Keratinocyte (primary cell): ENCODE measurements around the gene CUL1. TPM values are rescaled to one million over a fixed set of nuclear protein-coding genes. Genes with fewer than 3 reads are reported as not detected.

Experiments
- DNase-seq: peaks from one replicate; pipeline ENCODE4 v3.0.0-alpha.2; 2011; ENCODE audit warnings: low read depth, missing footprints, low spot score
- FAIRE-seq: peaks from 2 replicates; lab custom pipeline; 2011; peaks lifted over from hg19 to GRCh38; lab: Jason Lieb, UNC
- H2AFZ ChIP-seq: 2 replicates; pipeline ENCODE4 v1.6.0; 2012; ENCODE audit warnings: low read length, control low read depth, inconsistent platforms; ENCODE audit not compliant: control insufficient read depth
- H3K27ac ChIP-seq: 2 replicates; pipeline ENCODE4 v1.5.1; 2011; ENCODE audit warnings: low read length; ENCODE audit not compliant: control insufficient read depth, insufficient read depth
- H3K27me3 ChIP-seq: 3 replicates; pipeline ENCODE4 v1.6.0; 2011; ENCODE audit warnings: low read length; ENCODE audit not compliant: control insufficient read depth, insufficient read depth; ENCODE audit errors: extremely low read depth
- H3K36me3 ChIP-seq, 2 experiments: 2 replicates in 1 of 2; 3 replicates in 1 of 2; pipeline ENCODE4 v1.5.1; 2011; ENCODE audit warnings: low read length in 2 of 2, mild to moderate bottlenecking in 1 of 2; ENCODE audit not compliant: control insufficient read depth in 2 of 2, insufficient read depth in 2 of 2; ENCODE audit errors: extremely low read depth in 1 of 2
- H3K4me1 ChIP-seq: 3 replicates; pipeline ENCODE4 v1.5.1; 2011; ENCODE audit warnings: low read length; ENCODE audit not compliant: control insufficient read depth, insufficient read depth; ENCODE audit errors: extremely low read depth
- H3K4me2 ChIP-seq: 3 replicates; pipeline ENCODE4 v1.6.0; 2011; ENCODE audit warnings: low read depth, low read length; ENCODE audit not compliant: control insufficient read depth, insufficient read depth; ENCODE audit errors: extremely low read depth
- H3K4me3 ChIP-seq, 3 experiments: fragments of 200-600 bp in 1 of 3; sonication (generic) in 1 of 3; 2 replicates in 2 of 3; 3 replicates in 1 of 3; pipeline ENCODE4 v1.5.1; 2011 to 2016; ENCODE audit warnings: low read length in 3 of 3, mild to moderate bottlenecking in 3 of 3, control low read depth in 2 of 3, inconsistent platforms in 1 of 3, low read depth in 1 of 3, mixed read lengths in 1 of 3, mixed run types in 1 of 3, moderate library complexity in 1 of 3; ENCODE audit not compliant: control insufficient read depth in 2 of 3, insufficient read depth in 2 of 3; ENCODE audit errors: extremely low read depth in 1 of 3
- H3K79me2 ChIP-seq: 2 replicates; pipeline ENCODE4 v1.6.0; 2012; ENCODE audit warnings: low read length; ENCODE audit not compliant: control insufficient read depth, insufficient read depth
- H3K9ac ChIP-seq: 3 replicates; pipeline ENCODE4 v1.6.0; 2011; ENCODE audit warnings: low read length; ENCODE audit not compliant: control insufficient read depth, insufficient read depth; ENCODE audit errors: extremely low read depth
- H3K9me1 ChIP-seq: 3 replicates; pipeline ENCODE4 v1.6.0; 2011; ENCODE audit warnings: low read length; ENCODE audit not compliant: control insufficient read depth, insufficient read depth; ENCODE audit errors: extremely low read depth
- H3K9me3 ChIP-seq: 2 replicates; pipeline ENCODE4 v1.5.1; 2012; ENCODE audit warnings: low read depth, low read length; ENCODE audit not compliant: control insufficient read depth
- H4K20me1 ChIP-seq: 3 replicates; pipeline ENCODE4 v1.6.0; 2011; ENCODE audit warnings: low read length; ENCODE audit not compliant: control insufficient read depth, insufficient read depth; ENCODE audit errors: extremely low read depth
- CTCF ChIP-seq, 3 experiments: IDR thresholded peaks in 1 of 3; conservative IDR thresholded peaks in 1 of 3; optimal IDR thresholded peaks in 1 of 3; 2 replicates in 2 of 3; 3 replicates in 1 of 3; pipeline versions ENCODE3 to v1.5.1; 2011; ENCODE audit warnings: low read length in 3 of 3, mild to moderate bottlenecking in 3 of 3, moderate library complexity in 2 of 3, control low read depth in 1 of 3, inconsistent platforms in 1 of 3; ENCODE audit not compliant: insufficient read depth in 2 of 3; ENCODE audit errors: extremely low read depth in 1 of 3
- EZH2 ChIP-seq: IDR thresholded peaks from one replicate; pipeline ENCODE4 v1.6.1; 2012; ENCODE audit warnings: inconsistent platforms, mild to moderate bottlenecking, low read length, moderate library complexity
- dilution Hi-C: fragments of 300-500 bp; cut with MboI; formaldehyde crosslinking; loops from one replicate; pipeline ENCODE4 v1.7.0; 2020; ENCODE audit warnings: low sequenced_read_pairs; ENCODE audit not compliant: extremely low pct_ligation_motif_present
- polyA plus RNA-seq, 5 experiments: library from polyadenylated mRNA; depleted of rRNA in 3 of 5; stranded (reverse) in 3 of 5; stranded (forward) in 1 of 5; unstranded in 1 of 5; fragments of >200 nt; gene quantifications; 1 replicate in 1 of 5; 2 replicates in 3 of 5; 3 replicates in 1 of 5; pipeline versions ENCODE4 v1.2.1 to v1.2.3, GENCODE V29; 2011 to 2012; ENCODE audit warnings: missing spikeins in 2 of 5, low read depth in 1 of 5, low replicate concordance in 1 of 5

Gene CUL1
- polyA plus RNA-seq, 1 donor (not counting 4 experiments of a cell fraction or from before 2014, with no cell fraction given) = 55.4 TPM

GRCh38 chr7:148719753-148720152 is 21.1 kb downstream of the CUL1 start:
- H3K36me3 ChIP-seq = peaks cover 2% of the 10 kb centered on the region in 2 experiments
- no peak overlapping the region for H3K9ac ChIP-seq
- H3K4me1 ChIP-seq = peaks cover 16% of the 10 kb centered on the region
- H3K9me1 ChIP-seq = peaks cover 2% of the 10 kb centered on the region
- DNase-seq (no peak), FAIRE-seq (no peak)
- H2AFZ ChIP-seq = no peak overlapping the region
- TF ChIP-seq EZH2 = no peak
- TF ChIP-seq CTCF (optimal IDR thresholded peaks at IDR 0.05 in 1 of 3, IDR thresholded peaks at IDR 0.05 in 1 of 3, conservative IDR thresholded peaks at IDR 0.05 in 1 of 3; ENCODE audit: extremely low read depth in 1 of 3, insufficient read depth in 2 of 3, low read length in 3 of 3) = no peak
- H3K9me3 ChIP-seq = no peaks in the 10 kb centered on the region
- no peak overlapping the region for H3K4me3 ChIP-seq
- H3K27me3 ChIP-seq = no peaks in the 10 kb centered on the region
- no peak overlapping the region for H3K27ac ChIP-seq
- no peak overlapping the region for H3K4me2 ChIP-seq
- peaks cover 38% of the 10 kb centered on the region for H4K20me1 ChIP-seq
- peaks cover 99% of the 10 kb centered on the region for H3K79me2 ChIP-seq
- dilution Hi-C loops = no loop called here

- H3K9me1 ChIP-seq = peaks cover 2% of the 10 kb centered on the region
- peaks cover 36% of the 10 kb centered on the region for H4K20me1 ChIP-seq
These were observed 21.8 kb downstream of the CUL1 start for GRCh38 chr7:148720472-148720871.

More at GRCh38 chr7:148720472-148720871, 21.8 kb downstream of the CUL1 start:
- no peak for TF ChIP-seq EZH2
- no peak for TF ChIP-seq CTCF (optimal IDR thresholded peaks at IDR 0.05 in 1 of 3, IDR thresholded peaks at IDR 0.05 in 1 of 3, conservative IDR thresholded peaks at IDR 0.05 in 1 of 3; ENCODE audit: extremely low read depth in 1 of 3, insufficient read depth in 2 of 3, low read length in 3 of 3)
- H3K27ac ChIP-seq = no peak overlapping the region
- DNase-seq = no peak
- H3K36me3 ChIP-seq = peaks cover 0 to 1% of the 10 kb centered on the region in 2 experiments
- H3K4me1 ChIP-seq = peaks cover 13% of the 10 kb centered on the region
- no peak for FAIRE-seq
- H3K4me3 ChIP-seq = no peak overlapping the region
- no peak overlapping the region for H2AFZ ChIP-seq
- no peaks in the 10 kb centered on the region for H3K27me3 ChIP-seq
- no peak overlapping the region for H3K4me2 ChIP-seq
- peaks cover 99% of the 10 kb centered on the region for H3K79me2 ChIP-seq
- H3K9me3 ChIP-seq = no peaks in the 10 kb centered on the region
- dilution Hi-C loops = no loop called here
- no peak overlapping the region for H3K9ac ChIP-seq
